MM.1S (cell line): ENCODE results near the gene TSHZ3.

Source experiments
- EZH2 ChIP-seq: fragments of 300-600 bp; sonication (generic); optimal IDR thresholded peaks from 2 replicates; pipeline ENCODE3; 2017; ENCODE audit warnings: low read depth, mild to moderate bottlenecking, antibody characterized with exemption, low read length, mixed read lengths
- EZH2phosphoT487 ChIP-seq: fragments of 300-600 bp; sonication (generic); IDR thresholded peaks from 2 replicates; pipeline ENCODE4 v1.6.1; 2018; ENCODE audit warnings: antibody characterized with exemption, low read length
- TF ChIP-seq, protein P1 (sequence below): fragments of 300-600 bp; sonication (generic); IDR thresholded peaks from 2 replicates; pipeline ENCODE4 v1.5.1; 2016; ENCODE audit warnings: antibody characterized with exemption, low read length, mixed read lengths

DNA sequence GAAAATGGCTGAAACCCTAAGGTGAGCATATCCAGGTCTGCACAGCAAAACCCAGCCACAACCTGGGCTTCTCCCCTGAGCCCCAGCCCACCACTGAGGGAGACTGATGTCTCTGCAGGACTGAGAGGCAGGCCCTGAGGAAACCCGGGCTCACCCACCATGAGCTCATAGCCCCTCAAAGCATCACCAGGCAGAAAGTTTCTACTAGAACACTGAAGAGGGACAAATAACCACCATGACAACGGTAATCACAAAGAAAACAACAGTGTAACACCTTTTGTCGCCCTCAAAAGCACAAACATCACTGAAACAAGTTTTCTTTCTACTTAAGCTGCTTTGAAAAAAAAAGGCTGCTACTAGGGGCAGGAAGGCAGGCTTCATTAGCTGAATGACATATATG lies 29.8 kb downstream of the TSHZ3 start:
- TF ChIP-seq, protein P1, sequence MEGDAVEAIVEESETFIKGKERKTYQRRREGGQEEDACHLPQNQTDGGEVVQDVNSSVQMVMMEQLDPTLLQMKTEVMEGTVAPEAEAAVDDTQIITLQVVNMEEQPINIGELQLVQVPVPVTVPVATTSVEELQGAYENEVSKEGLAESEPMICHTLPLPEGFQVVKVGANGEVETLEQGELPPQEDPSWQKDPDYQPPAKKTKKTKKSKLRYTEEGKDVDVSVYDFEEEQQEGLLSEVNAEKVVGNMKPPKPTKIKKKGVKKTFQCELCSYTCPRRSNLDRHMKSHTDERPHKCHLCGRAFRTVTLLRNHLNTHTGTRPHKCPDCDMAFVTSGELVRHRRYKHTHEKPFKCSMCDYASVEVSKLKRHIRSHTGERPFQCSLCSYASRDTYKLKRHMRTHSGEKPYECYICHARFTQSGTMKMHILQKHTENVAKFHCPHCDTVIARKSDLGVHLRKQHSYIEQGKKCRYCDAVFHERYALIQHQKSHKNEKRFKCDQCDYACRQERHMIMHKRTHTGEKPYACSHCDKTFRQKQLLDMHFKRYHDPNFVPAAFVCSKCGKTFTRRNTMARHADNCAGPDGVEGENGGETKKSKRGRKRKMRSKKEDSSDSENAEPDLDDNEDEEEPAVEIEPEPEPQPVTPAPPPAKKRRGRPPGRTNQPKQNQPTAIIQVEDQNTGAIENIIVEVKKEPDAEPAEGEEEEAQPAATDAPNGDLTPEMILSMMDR: no peak
- TF ChIP-seq EZH2 (no peak), EZH2phosphoT487 (no peak)
